GM23338 (cell line): ENCODE data around the gene CTXND2.

Source experiments
- CREB1 ChIP-seq: fragments of 250-450 bp; sonication (Bioruptor Pico); IDR thresholded peaks from 2 replicates; pipeline ENCODE4 v1.5.0; 2020; ENCODE audit warnings: low read depth, mild to moderate bottlenecking, moderate library complexity
- EZH2 ChIP-seq: fragments of 200-600 bp; sonication (generic); IDR thresholded peaks from one replicate; pipeline ENCODE4 v1.8.0; 2017; ENCODE audit warnings: antibody characterized with exemption, mild to moderate bottlenecking, low read depth; ENCODE audit not compliant: unreplicated experiment
- EZH2phosphoT487 ChIP-seq: fragments of 200-600 bp; sonication (generic); IDR thresholded peaks from one replicate; pipeline ENCODE4 v1.8.1; 2018; ENCODE audit warnings: antibody characterized with exemption; ENCODE audit not compliant: unreplicated experiment
- JUNB ChIP-seq: IDR thresholded peaks from one replicate; pipeline ENCODE4 v1.6.1; 2016; ENCODE audit warnings: antibody characterized with exemption; ENCODE audit not compliant: unreplicated experiment
- POLR2AphosphoS5 ChIP-seq: IDR thresholded peaks from 2 replicates; pipeline ENCODE4 v1.6.1; 2016; ENCODE audit warnings: antibody characterized with exemption, low read depth
- STAT1 ChIP-seq: IDR thresholded peaks from one replicate; pipeline ENCODE4 v1.6.1; 2016; ENCODE audit warnings: antibody characterized with exemption; ENCODE audit not compliant: unreplicated experiment
- ZNF114 ChIP-seq: fragments of 250-450 bp; sonication (Bioruptor Pico); IDR thresholded peaks from 2 replicates; pipeline ENCODE4 v1.5.0; 2020; ENCODE audit warnings: mild to moderate bottlenecking, moderate library complexity
- ZNF331 ChIP-seq: fragments of 250-450 bp; sonication (Bioruptor Pico); IDR thresholded peaks from 2 replicates; pipeline ENCODE4 v1.5.0; 2020; ENCODE audit warnings: low read depth, mild to moderate bottlenecking, moderate library complexity
- TF ChIP-seq, protein P1 (sequence below), 2 experiments: fragments of 200-600 bp in 1 of 2; sonication (generic) in 1 of 2; conservative IDR thresholded peaks; 2 replicates each; pipeline versions ENCODE4 v1.5.1 to v1.6.1; 2016 to 2017; ENCODE audit warnings: antibody characterized with exemption in 2 of 2, low read depth in 2 of 2, mild to moderate bottlenecking in 2 of 2, moderate library complexity in 1 of 2
- TF ChIP-seq, protein P2 (sequence below): IDR thresholded peaks from one replicate; pipeline ENCODE4 v1.6.1; 2018; ENCODE audit warnings: antibody characterized with exemption; ENCODE audit not compliant: unreplicated experiment
- TF ChIP-seq, protein P3 (sequence below): IDR thresholded peaks from 2 replicates; pipeline ENCODE4 v1.6.1; 2016; ENCODE audit warnings: antibody characterized with exemption

DNA sequence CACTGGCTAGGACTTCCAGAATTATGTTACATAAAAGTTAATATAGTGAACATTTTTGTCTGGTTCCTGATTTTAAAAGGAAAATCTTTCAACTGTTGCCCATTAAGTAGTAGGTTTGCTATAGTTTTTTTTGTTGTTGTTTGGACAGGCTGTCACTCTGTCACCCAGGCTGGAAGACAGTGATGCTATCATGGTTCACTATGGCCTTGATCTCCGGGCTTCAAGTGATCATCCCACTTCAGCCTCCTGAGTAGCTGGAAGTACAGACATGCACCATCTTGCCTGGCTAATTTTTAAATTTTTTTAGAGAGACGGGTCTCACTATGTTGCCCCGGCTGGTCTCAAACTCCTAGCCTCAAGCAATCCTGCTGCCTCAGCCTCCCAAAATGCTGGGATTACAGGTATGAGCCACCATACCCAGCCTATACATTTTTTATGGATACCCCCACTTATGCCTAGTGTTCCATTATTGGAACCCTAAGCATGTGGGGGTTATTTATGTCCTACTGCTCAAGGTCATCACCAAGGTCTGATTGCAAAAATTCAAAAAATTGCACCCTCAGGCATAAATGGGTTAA lies 6.5 kb downstream of the CTXND2 start:
- TF ChIP-seq, protein P1, sequence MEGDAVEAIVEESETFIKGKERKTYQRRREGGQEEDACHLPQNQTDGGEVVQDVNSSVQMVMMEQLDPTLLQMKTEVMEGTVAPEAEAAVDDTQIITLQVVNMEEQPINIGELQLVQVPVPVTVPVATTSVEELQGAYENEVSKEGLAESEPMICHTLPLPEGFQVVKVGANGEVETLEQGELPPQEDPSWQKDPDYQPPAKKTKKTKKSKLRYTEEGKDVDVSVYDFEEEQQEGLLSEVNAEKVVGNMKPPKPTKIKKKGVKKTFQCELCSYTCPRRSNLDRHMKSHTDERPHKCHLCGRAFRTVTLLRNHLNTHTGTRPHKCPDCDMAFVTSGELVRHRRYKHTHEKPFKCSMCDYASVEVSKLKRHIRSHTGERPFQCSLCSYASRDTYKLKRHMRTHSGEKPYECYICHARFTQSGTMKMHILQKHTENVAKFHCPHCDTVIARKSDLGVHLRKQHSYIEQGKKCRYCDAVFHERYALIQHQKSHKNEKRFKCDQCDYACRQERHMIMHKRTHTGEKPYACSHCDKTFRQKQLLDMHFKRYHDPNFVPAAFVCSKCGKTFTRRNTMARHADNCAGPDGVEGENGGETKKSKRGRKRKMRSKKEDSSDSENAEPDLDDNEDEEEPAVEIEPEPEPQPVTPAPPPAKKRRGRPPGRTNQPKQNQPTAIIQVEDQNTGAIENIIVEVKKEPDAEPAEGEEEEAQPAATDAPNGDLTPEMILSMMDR (conservative IDR thresholded peaks at IDR 0.05; ENCODE audit: low read depth in 2 of 2), result no peak
- TF ChIP-seq POLR2AphosphoS5 (no peak), EZH2 (no peak), EZH2phosphoT487 (no peak), JUNB (no peak), ZNF331 (CRISPR knock-in tag) (no peak), STAT1 (no peak), ZNF114 (CRISPR knock-in tag) (no peak), CREB1 (CRISPR knock-in tag) (no peak)
- TF ChIP-seq, protein P2, sequence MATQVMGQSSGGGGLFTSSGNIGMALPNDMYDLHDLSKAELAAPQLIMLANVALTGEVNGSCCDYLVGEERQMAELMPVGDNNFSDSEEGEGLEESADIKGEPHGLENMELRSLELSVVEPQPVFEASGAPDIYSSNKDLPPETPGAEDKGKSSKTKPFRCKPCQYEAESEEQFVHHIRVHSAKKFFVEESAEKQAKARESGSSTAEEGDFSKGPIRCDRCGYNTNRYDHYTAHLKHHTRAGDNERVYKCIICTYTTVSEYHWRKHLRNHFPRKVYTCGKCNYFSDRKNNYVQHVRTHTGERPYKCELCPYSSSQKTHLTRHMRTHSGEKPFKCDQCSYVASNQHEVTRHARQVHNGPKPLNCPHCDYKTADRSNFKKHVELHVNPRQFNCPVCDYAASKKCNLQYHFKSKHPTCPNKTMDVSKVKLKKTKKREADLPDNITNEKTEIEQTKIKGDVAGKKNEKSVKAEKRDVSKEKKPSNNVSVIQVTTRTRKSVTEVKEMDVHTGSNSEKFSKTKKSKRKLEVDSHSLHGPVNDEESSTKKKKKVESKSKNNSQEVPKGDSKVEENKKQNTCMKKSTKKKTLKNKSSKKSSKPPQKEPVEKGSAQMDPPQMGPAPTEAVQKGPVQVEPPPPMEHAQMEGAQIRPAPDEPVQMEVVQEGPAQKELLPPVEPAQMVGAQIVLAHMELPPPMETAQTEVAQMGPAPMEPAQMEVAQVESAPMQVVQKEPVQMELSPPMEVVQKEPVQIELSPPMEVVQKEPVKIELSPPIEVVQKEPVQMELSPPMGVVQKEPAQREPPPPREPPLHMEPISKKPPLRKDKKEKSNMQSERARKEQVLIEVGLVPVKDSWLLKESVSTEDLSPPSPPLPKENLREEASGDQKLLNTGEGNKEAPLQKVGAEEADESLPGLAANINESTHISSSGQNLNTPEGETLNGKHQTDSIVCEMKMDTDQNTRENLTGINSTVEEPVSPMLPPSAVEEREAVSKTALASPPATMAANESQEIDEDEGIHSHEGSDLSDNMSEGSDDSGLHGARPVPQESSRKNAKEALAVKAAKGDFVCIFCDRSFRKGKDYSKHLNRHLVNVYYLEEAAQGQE, result no peak
- TF ChIP-seq, protein P3, sequence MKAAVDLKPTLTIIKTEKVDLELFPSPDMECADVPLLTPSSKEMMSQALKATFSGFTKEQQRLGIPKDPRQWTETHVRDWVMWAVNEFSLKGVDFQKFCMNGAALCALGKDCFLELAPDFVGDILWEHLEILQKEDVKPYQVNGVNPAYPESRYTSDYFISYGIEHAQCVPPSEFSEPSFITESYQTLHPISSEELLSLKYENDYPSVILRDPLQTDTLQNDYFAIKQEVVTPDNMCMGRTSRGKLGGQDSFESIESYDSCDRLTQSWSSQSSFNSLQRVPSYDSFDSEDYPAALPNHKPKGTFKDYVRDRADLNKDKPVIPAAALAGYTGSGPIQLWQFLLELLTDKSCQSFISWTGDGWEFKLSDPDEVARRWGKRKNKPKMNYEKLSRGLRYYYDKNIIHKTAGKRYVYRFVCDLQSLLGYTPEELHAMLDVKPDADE, result no peak
